Activated effector memory CD4-positive, alpha-beta T cell treated with Interleukin-2 at 50 U/mL for 16 hours (primary cell): ENCODE results near the gene HRH3.
A peak's percentile ranks its signal among the peaks of the same experiment; 100 is the strongest.

Experiments
- DNase-seq: peaks from one replicate; pipeline ENCODE4 v3.0.0-alpha.2; 2020

The HRH3 gene

GRCh38 chr20:62243906-62244515 is 23.9 kb upstream of the HRH3 start:
- DNase-seq, result no peak

- DNase-seq, result no peak
Observed at GRCh38 chr20:62243106-62243505, 23.0 kb upstream of the HRH3 start.

GRCh38 chr20:62242176-62242575 is 22.1 kb upstream of the HRH3 start:
- no peak for DNase-seq

GRCh38 chr20:62241506-62241905 is 21.4 kb upstream of the HRH3 start:
- no peak for DNase-seq

GRCh38 chr20:62240020-62240685 is 20.1 kb upstream of the HRH3 start:
- DNase-seq, result no peak

- DNase-seq, result no peak
Observed at GRCh38 chr20:62239278-62239879, 19.3 kb upstream of the HRH3 start.

- DNase-seq, result no peak
Observed at GRCh38 chr20:62238569-62239277, 18.6 kb upstream of the HRH3 start.

- peak; percentile 100 for DNase-seq
Observed at GRCh38 chr20:62237801-62238568, 17.9 kb upstream of the HRH3 start, which contains the start of gene OSBPL2. OSBPL2 (plus strand) TSS chr20:62238521; CDS start chr20:62256185, 17,664 bp downstream.

GRCh38 chr20:62237514-62237800 is 17.4 kb upstream of the HRH3 start:
- DNase-seq, result no peak

- no peak for DNase-seq
Observed at GRCh38 chr20:62236766-62237513, 16.9 kb upstream of the HRH3 start.

- no peak for DNase-seq
Observed at GRCh38 chr20:62236200-62236599, 16.1 kb upstream of the HRH3 start.

GRCh38 chr20:62235777-62236157 is 15.7 kb upstream of the HRH3 start:
- DNase-seq, result no peak

- DNase-seq, result no peak
Observed at GRCh38 chr20:62235001-62235776, 15.1 kb upstream of the HRH3 start.

GRCh38 chr20:62234339-62234738 is 14.3 kb upstream of the HRH3 start:
- no peak for DNase-seq

- DNase-seq, result no peak
Observed at GRCh38 chr20:62233684-62234083, 13.6 kb upstream of the HRH3 start.

- DNase-seq, result no peak
Observed at GRCh38 chr20:62232770-62233645, 12.9 kb upstream of the HRH3 start.

- DNase-seq, result no peak
Observed at GRCh38 chr20:62232194-62232593, 12.1 kb upstream of the HRH3 start.

GRCh38 chr20:62231292-62231691 is 11.2 kb upstream of the HRH3 start:
- no peak for DNase-seq

- DNase-seq, result no peak
Observed at GRCh38 chr20:62230696-62231095, 10.6 kb upstream of the HRH3 start.

GRCh38 chr20:62230276-62230675 is 10.2 kb upstream of the HRH3 start:
- no peak for DNase-seq

GRCh38 chr20:62229667-62230066 is 9.6 kb upstream of the HRH3 start:
- no peak for DNase-seq
